MM.1S (cell line): ENCODE data around the gene SIL1.

Experiments used
- CTCF ChIP-seq: fragments of 300-600 bp; sonication (generic); IDR thresholded peaks from 2 replicates; pipeline ENCODE4 v1.5.1; 2016; ENCODE audit warnings: antibody characterized with exemption, low read length, mixed read lengths
- EZH2phosphoT487 ChIP-seq: fragments of 300-600 bp; sonication (generic); IDR thresholded peaks from 2 replicates; pipeline ENCODE4 v1.6.1; 2018; ENCODE audit warnings: antibody characterized with exemption, low read length

- TF ChIP-seq EZH2phosphoT487 (no peak), CTCF (no peak)
Measured at GRCh38 chr5:139134906-139135305, 63.3 kb downstream of the SIL1 start.
